H1 (cell line): ENCODE results near the gene ROM1. TPM values are rescaled to one million over a fixed set of nuclear protein-coding genes. Genes with fewer than 3 reads are reported as not detected.

Experiments used
- CREB1 ChIP-seq: IDR thresholded peaks from 2 replicates; pipeline ENCODE4 v1.6.1; 2012; ENCODE audit warnings: inconsistent platforms
- EP300 ChIP-seq, 2 experiments: IDR thresholded peaks; 1 replicate in 1 of 2; 2 replicates in 1 of 2; pipeline ENCODE4 v1.6.1; 2011 to 2012; ENCODE audit warnings: low read depth in 2 of 2, low read length in 2 of 2, mild to moderate bottlenecking in 2 of 2, borderline replicate concordance in 1 of 2, inconsistent platforms in 1 of 2, moderate library complexity in 1 of 2
- FOSL1 ChIP-seq: IDR thresholded peaks from 2 replicates; pipeline ENCODE4 v1.6.1; 2011; ENCODE audit warnings: mild to moderate bottlenecking, low read depth, low read length, moderate library complexity; ENCODE audit not compliant: insufficient read depth
- KDM4A ChIP-seq: IDR thresholded peaks from one replicate; pipeline ENCODE4 v1.7.1; 2012; ENCODE audit warnings: low read depth, mild to moderate bottlenecking, moderate library complexity, low read length, inconsistent platforms; ENCODE audit not compliant: severe bottlenecking
- KDM5A ChIP-seq: fragments of 200-600 bp; IDR thresholded peaks from 2 replicates; pipeline ENCODE4 v1.7.1; 2012; ENCODE audit warnings: mild to moderate bottlenecking, low read length, inconsistent platforms, mixed read lengths
- NANOG ChIP-seq: IDR thresholded peaks from 2 replicates; pipeline ENCODE4 v1.6.1; 2011; ENCODE audit warnings: low read length, low read depth, mild to moderate bottlenecking, inconsistent platforms; ENCODE audit not compliant: insufficient read depth, poor library complexity, severe bottlenecking
- RNF2 ChIP-seq: fragments of 200-900, 300-1000 bp; sonication (generic); IDR thresholded peaks from 2 replicates; pipeline ENCODE4 v1.7.1; 2016; ENCODE audit warnings: borderline replicate concordance, low read depth, mild to moderate bottlenecking, antibody characterized with exemption, low read length; ENCODE audit not compliant: poor library complexity, severe bottlenecking; ENCODE audit errors: missing control alignments
- SRF ChIP-seq: IDR thresholded peaks from 2 replicates; pipeline ENCODE4 v1.6.1; 2011; ENCODE audit warnings: mild to moderate bottlenecking, low read depth, low read length, moderate library complexity
- TEAD4 ChIP-seq: IDR thresholded peaks from 2 replicates; pipeline ENCODE4 v1.6.1; 2012; ENCODE audit warnings: low read depth, low read length, inconsistent platforms, mixed read lengths
- polyA plus RNA-seq, 7 experiments: library from polyadenylated mRNA; depleted of rRNA in 3 of 7; stranded (reverse) in 5 of 7; unstranded in 2 of 7; fragments of >200 nt in 5 of 7; fragments of 200-250 nt in 2 of 7; gene quantifications; 1 replicate in 5 of 7; 2 replicates in 1 of 7; 4 replicates in 1 of 7; pipeline versions ENCODE4 v1.2.1 to v1.2.3, GENCODE V29; 2011 to 2013; ENCODE audit warnings: missing spikeins in 2 of 7, mixed read lengths in 2 of 7
- total RNA-seq: library from RNA; stranded (reverse); fragmentation: NEBNext Ultra II Directional; extraction: Animal tissue kit (Norgen Biotek cat#: 25700); gene quantifications from 2 replicates; pipeline ENCODE4 v1.2.1, GENCODE V29; 2021
- TF ChIP-seq, protein P1 (sequence below): fragments of 300-600 bp; sonication (generic); IDR thresholded peaks from 2 replicates; pipeline ENCODE4 v1.7.1; 2012; ENCODE audit warnings: low read length, moderate library complexity, mild to moderate bottlenecking, inconsistent platforms; ENCODE audit not compliant: insufficient replicate concordance
- TF ChIP-seq, protein P2 (sequence below): IDR thresholded peaks from 2 replicates; pipeline ENCODE4 v1.6.1; 2011; ENCODE audit warnings: low read depth, mild to moderate bottlenecking, low read length; ENCODE audit not compliant: insufficient read depth

Gene ROM1
- total and polyA plus RNA-seq, 2 of the 8 experiments (the other 6 are each of a cell fraction or from before 2014, with no cell fraction given), result 0.86 to 2.2 TPM

DNA sequence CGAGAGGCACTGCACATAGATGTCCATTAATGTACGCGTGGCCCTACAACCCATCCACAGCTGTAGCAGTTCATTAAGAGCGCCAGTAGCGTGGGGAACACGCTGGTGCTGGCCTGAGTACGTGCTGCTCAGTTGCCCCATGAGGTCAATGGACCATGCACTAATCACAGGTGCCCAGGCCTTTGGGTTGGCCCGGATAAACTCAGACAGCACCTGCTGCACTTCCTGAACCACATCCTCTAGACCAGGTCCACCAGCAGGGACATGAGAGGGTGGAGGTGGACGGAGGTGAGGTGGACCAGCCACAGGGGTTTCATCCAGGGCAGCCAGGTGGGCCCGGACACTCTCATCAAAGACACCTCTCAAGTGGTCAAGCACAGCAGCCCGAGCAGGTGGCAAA, 36.4 kb downstream of the ROM1 start (continued):
- TF ChIP-seq, protein P1, sequence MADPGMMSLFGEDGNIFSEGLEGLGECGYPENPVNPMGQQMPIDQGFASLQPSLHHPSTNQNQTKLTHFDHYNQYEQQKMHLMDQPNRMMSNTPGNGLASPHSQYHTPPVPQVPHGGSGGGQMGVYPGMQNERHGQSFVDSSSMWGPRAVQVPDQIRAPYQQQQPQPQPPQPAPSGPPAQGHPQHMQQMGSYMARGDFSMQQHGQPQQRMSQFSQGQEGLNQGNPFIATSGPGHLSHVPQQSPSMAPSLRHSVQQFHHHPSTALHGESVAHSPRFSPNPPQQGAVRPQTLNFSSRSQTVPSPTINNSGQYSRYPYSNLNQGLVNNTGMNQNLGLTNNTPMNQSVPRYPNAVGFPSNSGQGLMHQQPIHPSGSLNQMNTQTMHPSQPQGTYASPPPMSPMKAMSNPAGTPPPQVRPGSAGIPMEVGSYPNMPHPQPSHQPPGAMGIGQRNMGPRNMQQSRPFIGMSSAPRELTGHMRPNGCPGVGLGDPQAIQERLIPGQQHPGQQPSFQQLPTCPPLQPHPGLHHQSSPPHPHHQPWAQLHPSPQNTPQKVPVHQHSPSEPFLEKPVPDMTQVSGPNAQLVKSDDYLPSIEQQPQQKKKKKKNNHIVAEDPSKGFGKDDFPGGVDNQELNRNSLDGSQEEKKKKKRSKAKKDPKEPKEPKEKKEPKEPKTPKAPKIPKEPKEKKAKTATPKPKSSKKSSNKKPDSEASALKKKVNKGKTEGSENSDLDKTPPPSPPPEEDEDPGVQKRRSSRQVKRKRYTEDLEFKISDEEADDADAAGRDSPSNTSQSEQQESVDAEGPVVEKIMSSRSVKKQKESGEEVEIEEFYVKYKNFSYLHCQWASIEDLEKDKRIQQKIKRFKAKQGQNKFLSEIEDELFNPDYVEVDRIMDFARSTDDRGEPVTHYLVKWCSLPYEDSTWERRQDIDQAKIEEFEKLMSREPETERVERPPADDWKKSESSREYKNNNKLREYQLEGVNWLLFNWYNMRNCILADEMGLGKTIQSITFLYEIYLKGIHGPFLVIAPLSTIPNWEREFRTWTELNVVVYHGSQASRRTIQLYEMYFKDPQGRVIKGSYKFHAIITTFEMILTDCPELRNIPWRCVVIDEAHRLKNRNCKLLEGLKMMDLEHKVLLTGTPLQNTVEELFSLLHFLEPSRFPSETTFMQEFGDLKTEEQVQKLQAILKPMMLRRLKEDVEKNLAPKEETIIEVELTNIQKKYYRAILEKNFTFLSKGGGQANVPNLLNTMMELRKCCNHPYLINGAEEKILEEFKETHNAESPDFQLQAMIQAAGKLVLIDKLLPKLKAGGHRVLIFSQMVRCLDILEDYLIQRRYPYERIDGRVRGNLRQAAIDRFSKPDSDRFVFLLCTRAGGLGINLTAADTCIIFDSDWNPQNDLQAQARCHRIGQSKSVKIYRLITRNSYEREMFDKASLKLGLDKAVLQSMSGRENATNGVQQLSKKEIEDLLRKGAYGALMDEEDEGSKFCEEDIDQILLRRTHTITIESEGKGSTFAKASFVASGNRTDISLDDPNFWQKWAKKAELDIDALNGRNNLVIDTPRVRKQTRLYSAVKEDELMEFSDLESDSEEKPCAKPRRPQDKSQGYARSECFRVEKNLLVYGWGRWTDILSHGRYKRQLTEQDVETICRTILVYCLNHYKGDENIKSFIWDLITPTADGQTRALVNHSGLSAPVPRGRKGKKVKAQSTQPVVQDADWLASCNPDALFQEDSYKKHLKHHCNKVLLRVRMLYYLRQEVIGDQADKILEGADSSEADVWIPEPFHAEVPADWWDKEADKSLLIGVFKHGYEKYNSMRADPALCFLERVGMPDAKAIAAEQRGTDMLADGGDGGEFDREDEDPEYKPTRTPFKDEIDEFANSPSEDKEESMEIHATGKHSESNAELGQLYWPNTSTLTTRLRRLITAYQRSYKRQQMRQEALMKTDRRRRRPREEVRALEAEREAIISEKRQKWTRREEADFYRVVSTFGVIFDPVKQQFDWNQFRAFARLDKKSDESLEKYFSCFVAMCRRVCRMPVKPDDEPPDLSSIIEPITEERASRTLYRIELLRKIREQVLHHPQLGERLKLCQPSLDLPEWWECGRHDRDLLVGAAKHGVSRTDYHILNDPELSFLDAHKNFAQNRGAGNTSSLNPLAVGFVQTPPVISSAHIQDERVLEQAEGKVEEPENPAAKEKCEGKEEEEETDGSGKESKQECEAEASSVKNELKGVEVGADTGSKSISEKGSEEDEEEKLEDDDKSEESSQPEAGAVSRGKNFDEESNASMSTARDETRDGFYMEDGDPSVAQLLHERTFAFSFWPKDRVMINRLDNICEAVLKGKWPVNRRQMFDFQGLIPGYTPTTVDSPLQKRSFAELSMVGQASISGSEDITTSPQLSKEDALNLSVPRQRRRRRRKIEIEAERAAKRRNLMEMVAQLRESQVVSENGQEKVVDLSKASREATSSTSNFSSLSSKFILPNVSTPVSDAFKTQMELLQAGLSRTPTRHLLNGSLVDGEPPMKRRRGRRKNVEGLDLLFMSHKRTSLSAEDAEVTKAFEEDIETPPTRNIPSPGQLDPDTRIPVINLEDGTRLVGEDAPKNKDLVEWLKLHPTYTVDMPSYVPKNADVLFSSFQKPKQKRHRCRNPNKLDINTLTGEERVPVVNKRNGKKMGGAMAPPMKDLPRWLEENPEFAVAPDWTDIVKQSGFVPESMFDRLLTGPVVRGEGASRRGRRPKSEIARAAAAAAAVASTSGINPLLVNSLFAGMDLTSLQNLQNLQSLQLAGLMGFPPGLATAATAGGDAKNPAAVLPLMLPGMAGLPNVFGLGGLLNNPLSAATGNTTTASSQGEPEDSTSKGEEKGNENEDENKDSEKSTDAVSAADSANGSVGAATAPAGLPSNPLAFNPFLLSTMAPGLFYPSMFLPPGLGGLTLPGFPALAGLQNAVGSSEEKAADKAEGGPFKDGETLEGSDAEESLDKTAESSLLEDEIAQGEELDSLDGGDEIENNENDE, result no peak
- TF ChIP-seq KDM5A, result no peak
- TF ChIP-seq FOSL1, result no peak
- no peak for TF ChIP-seq SRF
- TF ChIP-seq, protein P2, sequence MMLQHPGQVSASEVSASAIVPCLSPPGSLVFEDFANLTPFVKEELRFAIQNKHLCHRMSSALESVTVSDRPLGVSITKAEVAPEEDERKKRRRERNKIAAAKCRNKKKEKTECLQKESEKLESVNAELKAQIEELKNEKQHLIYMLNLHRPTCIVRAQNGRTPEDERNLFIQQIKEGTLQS, result no peak
- TF ChIP-seq TEAD4, result no peak
- TF ChIP-seq RNF2, result no peak
- no peak for TF ChIP-seq EP300 (IDR thresholded peaks at IDR 0.05; ENCODE audit: borderline replicate concordance in 1 of 2, low read depth in 2 of 2, low read length in 2 of 2)
- TF ChIP-seq NANOG, result no peak
- TF ChIP-seq CREB1, result no peak
- TF ChIP-seq KDM4A, result no peak
